Adipocyte (in vitro differentiated cells): ENCODE results near the gene PTP4A1.

ENCODE experiments used
- DNase-seq: peaks from one replicate; pipeline ENCODE4 v3.0.0-alpha.2; 2015; ENCODE audit warnings: low read depth
- H3K27me3 ChIP-seq: replicated peaks from 2 replicates; pipeline ENCODE4 v1.7.0; 2013; ENCODE audit warnings: mild to moderate bottlenecking, low read length, moderate library complexity; ENCODE audit not compliant: control insufficient read depth, insufficient read depth
- H3K36me3 ChIP-seq: 2 replicates; pipeline ENCODE4 v1.7.0; 2013; ENCODE audit warnings: low read length, mild to moderate bottlenecking, moderate library complexity; ENCODE audit not compliant: control insufficient read depth, insufficient read depth, severe bottlenecking
- H3K4me1 ChIP-seq: 2 replicates; pipeline ENCODE4 v1.7.0; 2013; ENCODE audit warnings: mild to moderate bottlenecking, low read length, moderate library complexity; ENCODE audit not compliant: control insufficient read depth, insufficient read depth
- H3K4me3 ChIP-seq: 2 replicates; pipeline ENCODE4 v1.7.0; 2013; ENCODE audit warnings: mild to moderate bottlenecking, low read length, moderate library complexity
- H3K9ac ChIP-seq: 2 replicates; pipeline ENCODE4 v1.7.0; 2013; ENCODE audit warnings: mild to moderate bottlenecking, low read length, moderate library complexity
- H3K9me3 ChIP-seq: 2 replicates; pipeline ENCODE4 v1.7.0; 2013; ENCODE audit warnings: mild to moderate bottlenecking, low read length, moderate library complexity; ENCODE audit not compliant: control insufficient read depth

Gene PTP4A1

DNA sequence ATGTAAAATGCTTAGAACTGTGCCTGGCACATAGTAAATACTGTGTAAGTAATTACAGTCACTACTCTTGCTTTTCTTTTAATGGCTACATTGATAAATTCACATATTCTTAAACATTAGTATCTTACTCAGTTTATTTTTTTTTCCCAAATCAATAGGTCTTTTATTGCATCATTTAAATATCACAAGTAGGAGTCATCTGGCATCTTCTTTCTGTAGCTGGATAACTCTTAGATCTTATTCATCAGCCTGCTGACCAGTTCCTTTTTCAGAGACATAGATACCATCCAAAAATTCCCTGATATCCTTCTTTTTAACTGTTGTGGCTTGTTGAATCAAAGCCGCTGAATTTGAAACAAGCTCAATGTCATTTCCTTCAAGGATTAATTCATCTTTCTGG lies 43.3 kb downstream of the PTP4A1 start:
- Histone ChIP-seq H3K4me3 (no peak overlapping the region), H3K27me3 (no peaks in the 10 kb centered on the region), H3K9me3 (no peaks in the 10 kb centered on the region), H3K36me3 (no peaks in the 10 kb centered on the region), H3K4me1 (no peaks in the 10 kb centered on the region), H3K9ac (no peak overlapping the region)
- no peak for DNase-seq
